GM12878 (cell line): ENCODE measurements around the gene GMPPA. TPM values are rescaled to one million over a fixed set of nuclear protein-coding genes. Genes with fewer than 3 reads are reported as not detected.

ENCODE experiments used
- ATAC-seq: fragments of 200-7000 bp; cut with Tn5 transposase; 3 replicates; pipeline ENCODE4 v1.9.1; 2020; ENCODE audit warnings: mild to moderate bottlenecking, moderate library complexity
- BruUV-seq: library from RNA; stranded (reverse); fragments of 400-500 nt; replicated peaks from 2 replicates; lab custom pipeline; 2021; lab: Mats Ljungman, UMichigan
- CTCF ChIA-PET: fragments of 300-600 bp; sonication (Branson Sonifier 250); formaldehyde crosslinking; extraction: SDS; loops from one replicate; lab custom pipeline; 2021; ENCODE audit warnings: inconsistent platforms; lab: Yijun Ruan, JAX
- POLR2A ChIA-PET: fragments of 350-600 bp; formaldehyde crosslinking; extraction: SDS; loops from one replicate; lab custom pipeline; 2021; ENCODE audit warnings: inconsistent platforms; lab: Charles Lee
- RAD21 ChIA-PET: fragments of 300-600 bp; sonication (Branson Sonifier 250); formaldehyde crosslinking; loops from one replicate; lab custom pipeline; 2023; ENCODE audit warnings: antibody characterized with exemption; ENCODE audit not compliant: unreplicated experiment; lab: Charles Lee
- SMC1A ChIA-PET: fragments of 300-600 bp; sonication (Branson Sonifier 250); formaldehyde crosslinking; loops from one replicate; lab custom pipeline; 2023; ENCODE audit not compliant: unreplicated experiment, uncharacterized antibody; lab: Charles Lee
- DNase-seq: peaks from one replicate; pipeline ENCODE4 v3.0.0-alpha.2; 2011; ENCODE audit warnings: low read depth, low spot score
- FAIRE-seq: peaks from 3 replicates; lab custom pipeline; 2011; peaks lifted over from hg19 to GRCh38; lab: Jason Lieb, UNC
- H2AFZ ChIP-seq: 2 replicates; pipeline ENCODE4 v1.6.0; 2011; ENCODE audit warnings: low read depth, low read length, control low read depth; ENCODE audit not compliant: control insufficient read depth
- H3K27ac ChIP-seq: 2 replicates; pipeline ENCODE4 v1.5.1; 2011; ENCODE audit warnings: control low read depth; ENCODE audit not compliant: control insufficient read depth, insufficient read depth
- H3K27me3 ChIP-seq, 2 experiments: replicated peaks in 1 of 2; 2 replicates each; pipeline versions ENCODE4 v1.6.0 to v1.6.1; 2011; ENCODE audit warnings: low read length in 1 of 2; ENCODE audit not compliant: control insufficient read depth in 2 of 2, insufficient read depth in 2 of 2
- H3K36me3 ChIP-seq, 2 experiments: 2 replicates each; pipeline ENCODE4 v1.5.1; 2011; ENCODE audit warnings: low read length in 1 of 2; ENCODE audit not compliant: control insufficient read depth in 2 of 2, insufficient read depth in 2 of 2
- H3K4me1 ChIP-seq: 2 replicates; pipeline ENCODE4 v1.6.1; 2011; ENCODE audit warnings: mild to moderate bottlenecking, low read length, moderate library complexity, mixed read lengths; ENCODE audit not compliant: control insufficient read depth, insufficient read depth
- H3K4me2 ChIP-seq: 2 replicates; pipeline ENCODE4 v1.6.0; 2011; ENCODE audit warnings: control low read depth; ENCODE audit not compliant: control insufficient read depth, insufficient read depth
- H3K4me3 ChIP-seq: fragments of 200-600 bp; sonication (generic); 2 replicates; pipeline ENCODE4 v1.5.1; 2016
- H3K79me2 ChIP-seq: 2 replicates; pipeline ENCODE4 v1.6.0; 2011; ENCODE audit warnings: low read length; ENCODE audit not compliant: control insufficient read depth, insufficient read depth
- H3K9ac ChIP-seq: 2 replicates; pipeline ENCODE4 v1.8.0; 2011; ENCODE audit warnings: low read length, control low read depth, mixed read lengths; ENCODE audit not compliant: control insufficient read depth, insufficient read depth
- H3K9me3 ChIP-seq: replicated peaks from 3 replicates; pipeline ENCODE4 v1.5.1; 2011; ENCODE audit warnings: mild to moderate bottlenecking, low read length; ENCODE audit not compliant: control insufficient read depth, insufficient read depth
- H4K20me1 ChIP-seq: 2 replicates; pipeline ENCODE4 v1.6.0; 2011; ENCODE audit not compliant: control insufficient read depth, insufficient read depth
- CHD4 ChIP-seq: fragments of 200-600 bp; sonication (generic); IDR thresholded peaks from 2 replicates; pipeline ENCODE4 v1.6.1; 2016; ENCODE audit warnings: mild to moderate bottlenecking
- ETV6 ChIP-seq, 2 experiments: fragments of 450-650 bp in 1 of 2; IDR thresholded peaks in 1 of 2; conservative IDR thresholded peaks in 1 of 2; 2 replicates each; pipeline ENCODE4 v1.6.1; 2014; ENCODE audit warnings: antibody characterized with exemption in 1 of 2, borderline replicate concordance in 1 of 2, low read depth in 1 of 2, mild to moderate bottlenecking in 1 of 2, moderate library complexity in 1 of 2
- MAX ChIP-seq: IDR thresholded peaks from 2 replicates; pipeline ENCODE4 v1.6.1; 2012; ENCODE audit warnings: low read depth, low read length, improper control_type of control experiment
- MTA2 ChIP-seq: fragments of 450-650 bp; IDR thresholded peaks from 2 replicates; pipeline ENCODE4 v1.6.1; 2016; ENCODE audit warnings: low read depth, mild to moderate bottlenecking, moderate library complexity
- PAX8 ChIP-seq: fragments of 450-650 bp; IDR thresholded peaks from 2 replicates; pipeline ENCODE4 v1.6.1; 2017; ENCODE audit warnings: mild to moderate bottlenecking, moderate library complexity
- RAD51 ChIP-seq: fragments of 450-650 bp; IDR thresholded peaks from 2 replicates; pipeline ENCODE4 v1.6.1; 2016; ENCODE audit warnings: moderate library complexity, mild to moderate bottlenecking, inconsistent platforms
- STAT1 ChIP-seq: fragments of 450-650 bp; conservative IDR thresholded peaks from 2 replicates; pipeline ENCODE4 v1.6.1; 2014; ENCODE audit warnings: antibody characterized with exemption, mild to moderate bottlenecking
- TBL1XR1 ChIP-seq: IDR thresholded peaks from 2 replicates; pipeline ENCODE4 v1.6.1; 2012; ENCODE audit warnings: low read depth, low read length, improper control_type of control experiment
- YY1 ChIP-seq: IDR thresholded peaks from 2 replicates; pipeline ENCODE4 v1.6.1; 2011; ENCODE audit warnings: low read depth, mild to moderate bottlenecking, low read length
- WGBS: methylation state at CpG from one replicate; pipeline ENCODE4 v1.1.6; 2016; ENCODE audit warnings: low lambda C conversion rate; ENCODE audit not compliant: insufficient replicate concordance, insufficient coverage; ENCODE audit errors: missing lambda C conversion rate; 5-methylcytosine and 5-hydroxymethylcytosine counted together
- in situ Hi-C: fragments of 300-500 bp; cut with MboI; formaldehyde crosslinking; loops from 9 replicates; pipeline ENCODE4 v1.14.3; 2018; ENCODE audit warnings: mixed read lengths
- intact Hi-C: fragments of 100-400 bp; cut with micrococcal nuclease; formaldehyde crosslinking; loops from one replicate; pipeline ENCODE4 v1.14.2; 2022; ENCODE audit not compliant: unreplicated experiment
- polyA plus RNA-seq, 11 experiments: library from polyadenylated mRNA; depleted of rRNA in 4 of 11; unstranded in 6 of 11; stranded (reverse) in 5 of 11; fragments of >200 nt; fragmentation: Nextera tagmentation in 4 of 11; fragmentation: Illumina TruSeq in 1 of 11; extraction: Ambion mirVana in 4 of 11; extraction: Trizol in 1 of 11; gene quantifications; 1 replicate in 1 of 11; 2 replicates in 10 of 11; pipeline versions ENCODE4 v1.2.1 to v1.2.3, GENCODE V29; 2011 to 2016; ENCODE audit warnings: inconsistent platforms in 2 of 11, missing spikeins in 2 of 11, low read depth in 1 of 11
- total RNA-seq, 4 experiments: library from RNA; depleted of rRNA in 3 of 4; stranded (reverse); fragments of >200 nt in 3 of 4; fragmentation: Illumina TruSeq in 1 of 4; extraction: Trizol in 1 of 4; gene quantifications; 2 replicates each; pipeline versions ENCODE4 v1.2.1 to v1.2.3, GENCODE V29; 2013 to 2021
- TF ChIP-seq, protein P1 (sequence below): IDR thresholded peaks from 2 replicates; pipeline ENCODE4 v1.6.1; 2012; ENCODE audit warnings: mild to moderate bottlenecking, low read depth, low read length
- TF ChIP-seq, protein P2 (sequence below): fragments of 450-650 bp; conservative IDR thresholded peaks from 2 replicates; pipeline ENCODE4 v1.6.1; 2017; ENCODE audit warnings: mild to moderate bottlenecking, moderate library complexity

The GMPPA gene
- total and polyA plus RNA-seq, 10 of the 15 experiments (the other 5 are each of a cell fraction or from before 2014, with no cell fraction given) = 1.9 to 83.2 (median 45.0) TPM

GRCh38 chr2:219452361-219453317, 46.1 kb upstream of the GMPPA start:
- Histone ChIP-seq H3K36me3 (no peaks in the 10 kb centered on the region), H3K9me3 (no peaks in the 10 kb centered on the region), H3K4me2 (no peak overlapping the region), H3K9ac (no peak overlapping the region), H3K27me3 (peaks cover 6 to 9% of the 10 kb centered on the region in 2 experiments; a peak in 3 of 4 replicates), H3K79me2 (no peaks in the 10 kb centered on the region)
- 26% methylated on average over 22 of the region's 23 CpGs for WGBS
- BruUV-seq = no TSS peak
- TF ChIP-seq PAX8 = no peak
- no peak for TF ChIP-seq CHD4
- no peak for TF ChIP-seq TBL1XR1
- no peak for TF ChIP-seq YY1
- TF ChIP-seq, protein P1, sequence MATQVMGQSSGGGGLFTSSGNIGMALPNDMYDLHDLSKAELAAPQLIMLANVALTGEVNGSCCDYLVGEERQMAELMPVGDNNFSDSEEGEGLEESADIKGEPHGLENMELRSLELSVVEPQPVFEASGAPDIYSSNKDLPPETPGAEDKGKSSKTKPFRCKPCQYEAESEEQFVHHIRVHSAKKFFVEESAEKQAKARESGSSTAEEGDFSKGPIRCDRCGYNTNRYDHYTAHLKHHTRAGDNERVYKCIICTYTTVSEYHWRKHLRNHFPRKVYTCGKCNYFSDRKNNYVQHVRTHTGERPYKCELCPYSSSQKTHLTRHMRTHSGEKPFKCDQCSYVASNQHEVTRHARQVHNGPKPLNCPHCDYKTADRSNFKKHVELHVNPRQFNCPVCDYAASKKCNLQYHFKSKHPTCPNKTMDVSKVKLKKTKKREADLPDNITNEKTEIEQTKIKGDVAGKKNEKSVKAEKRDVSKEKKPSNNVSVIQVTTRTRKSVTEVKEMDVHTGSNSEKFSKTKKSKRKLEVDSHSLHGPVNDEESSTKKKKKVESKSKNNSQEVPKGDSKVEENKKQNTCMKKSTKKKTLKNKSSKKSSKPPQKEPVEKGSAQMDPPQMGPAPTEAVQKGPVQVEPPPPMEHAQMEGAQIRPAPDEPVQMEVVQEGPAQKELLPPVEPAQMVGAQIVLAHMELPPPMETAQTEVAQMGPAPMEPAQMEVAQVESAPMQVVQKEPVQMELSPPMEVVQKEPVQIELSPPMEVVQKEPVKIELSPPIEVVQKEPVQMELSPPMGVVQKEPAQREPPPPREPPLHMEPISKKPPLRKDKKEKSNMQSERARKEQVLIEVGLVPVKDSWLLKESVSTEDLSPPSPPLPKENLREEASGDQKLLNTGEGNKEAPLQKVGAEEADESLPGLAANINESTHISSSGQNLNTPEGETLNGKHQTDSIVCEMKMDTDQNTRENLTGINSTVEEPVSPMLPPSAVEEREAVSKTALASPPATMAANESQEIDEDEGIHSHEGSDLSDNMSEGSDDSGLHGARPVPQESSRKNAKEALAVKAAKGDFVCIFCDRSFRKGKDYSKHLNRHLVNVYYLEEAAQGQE = no peak
- TF ChIP-seq STAT1 = no peak
- TF ChIP-seq ETV6 (conservative IDR thresholded peaks at IDR 0.05 in 1 of 2, IDR thresholded peaks at IDR 0.05 in 1 of 2; ENCODE audit: borderline replicate concordance in 1 of 2, low read depth in 1 of 2) = no peak
- TF ChIP-seq RAD51 = no peak
- TF ChIP-seq MAX = no peak
- TF ChIP-seq, protein P2, sequence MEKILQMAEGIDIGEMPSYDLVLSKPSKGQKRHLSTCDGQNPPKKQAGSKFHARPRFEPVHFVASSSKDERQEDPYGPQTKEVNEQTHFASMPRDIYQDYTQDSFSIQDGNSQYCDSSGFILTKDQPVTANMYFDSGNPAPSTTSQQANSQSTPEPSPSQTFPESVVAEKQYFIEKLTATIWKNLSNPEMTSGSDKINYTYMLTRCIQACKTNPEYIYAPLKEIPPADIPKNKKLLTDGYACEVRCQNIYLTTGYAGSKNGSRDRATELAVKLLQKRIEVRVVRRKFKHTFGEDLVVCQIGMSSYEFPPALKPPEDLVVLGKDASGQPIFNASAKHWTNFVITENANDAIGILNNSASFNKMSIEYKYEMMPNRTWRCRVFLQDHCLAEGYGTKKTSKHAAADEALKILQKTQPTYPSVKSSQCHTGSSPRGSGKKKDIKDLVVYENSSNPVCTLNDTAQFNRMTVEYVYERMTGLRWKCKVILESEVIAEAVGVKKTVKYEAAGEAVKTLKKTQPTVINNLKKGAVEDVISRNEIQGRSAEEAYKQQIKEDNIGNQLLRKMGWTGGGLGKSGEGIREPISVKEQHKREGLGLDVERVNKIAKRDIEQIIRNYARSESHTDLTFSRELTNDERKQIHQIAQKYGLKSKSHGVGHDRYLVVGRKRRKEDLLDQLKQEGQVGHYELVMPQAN = no peak
- TF ChIP-seq MTA2 = no peak
- TF ChIP-seq, all 136 proteins: peak for 0
- FAIRE-seq (no peak), DNase-seq (no peak), ATAC-seq (no peak)
- Histone ChIP-seq H3K4me3 (no peak overlapping the region), H2AFZ (no peak overlapping the region), H3K27ac (no peak overlapping the region), H3K4me1 (no peaks in the 10 kb centered on the region), H4K20me1 (no peaks in the 10 kb centered on the region)
- in situ Hi-C loops (no loop called here), intact Hi-C loops (no loop called here)
- CTCF ChIA-PET = interaction anchor here (1.0 kb wide), 1 partner anchor 49 kb away, joined by 3 read pairs; no protein-coding TSS in a partner anchor
- RAD21 ChIA-PET = no interaction called here
- SMC1A ChIA-PET = interaction anchor here (0.6 to 0.8 kb wide), 2 partner anchors 78 to 88 kb away, joined by 3 read pairs; no protein-coding TSS in a partner anchor
- POLR2A ChIA-PET = interaction anchor here (0.6 kb wide), 1 partner anchor 65 kb away, joined by 3 read pairs; the partner anchor contains the start of gene DNPEP
